WTC11 (cell line): ENCODE results near the gene SHISAL2A. TPM values are rescaled to one million over a fixed set of nuclear protein-coding genes. Genes with fewer than 3 reads are reported as not detected.

Experiments
- ATAC-seq: fragments of 200-7000 bp; cut with Tn5 transposase; 2 replicates; pipeline ENCODE4 v1.10.0; 2021; ENCODE audit warnings: mild to moderate bottlenecking, moderate library complexity
- CTCF ChIA-PET: fragments of 300-600 bp; sonication (Branson Sonifier 250); formaldehyde crosslinking; loops from one replicate; lab custom pipeline; 2021; ENCODE audit warnings: antibody characterized with exemption; lab: Charles Lee
- POLR2A ChIA-PET: fragments of 350-600 bp; sonication (Branson Sonifier 250); formaldehyde crosslinking; loops from one replicate; lab custom pipeline; 2021; ENCODE audit warnings: antibody characterized with exemption; lab: Charles Lee
- DNase-seq: peaks from one replicate; pipeline ENCODE4 v3.0.0; 2021; ENCODE audit warnings: low spot score
- H3K27ac Mint-ChIP-seq: 2 replicates; pipeline ENCODE4 v1.8.0; 2021; ENCODE audit warnings: mixed read lengths
- H3K27me3 Mint-ChIP-seq: 2 replicates; pipeline ENCODE4 v1.8.0; 2021; ENCODE audit warnings: low read depth, mild to moderate bottlenecking, moderate library complexity, mixed read lengths
- H3K36me3 Mint-ChIP-seq: 2 replicates; pipeline ENCODE4 v1.8.0; 2021; ENCODE audit warnings: mixed read lengths
- H3K4me1 Mint-ChIP-seq: 2 replicates; pipeline ENCODE4 v1.8.0; 2022; ENCODE audit warnings: mixed read lengths
- H3K4me3 Mint-ChIP-seq: 2 replicates; pipeline ENCODE4 v1.8.0; 2021; ENCODE audit warnings: mild to moderate bottlenecking, moderate library complexity, mixed read lengths
- H3K9me3 Mint-ChIP-seq: 2 replicates; pipeline ENCODE4 v1.8.0; 2021; ENCODE audit warnings: mixed read lengths
- AFF4 ChIP-seq: sonication (generic); formaldehyde crosslinking; IDR thresholded peaks from 2 replicates; pipeline ENCODE4 v1.8.1; 2023; ENCODE audit warnings: mild to moderate bottlenecking, missing genetic modification reagents, borderline replicate concordance
- CDX4 ChIP-seq: fragments of 250-450 bp; sonication (Bioruptor Pico); IDR thresholded peaks from 2 replicates; pipeline ENCODE4 v1.9.0; 2021; ENCODE audit warnings: moderate library complexity, mild to moderate bottlenecking, inconsistent platforms, borderline replicate concordance
- CREB1 ChIP-seq: sonication (generic); formaldehyde crosslinking; IDR thresholded peaks from 2 replicates; pipeline ENCODE4 v1.8.0; 2023; ENCODE audit warnings: mild to moderate bottlenecking, missing genetic modification reagents
- E2F1 ChIP-seq: sonication (generic); formaldehyde crosslinking; IDR thresholded peaks from 2 replicates; pipeline ENCODE4 v1.8.0; 2022; ENCODE audit warnings: mild to moderate bottlenecking, missing genetic modification reagents
- FOXK1 ChIP-seq: sonication (generic); formaldehyde crosslinking; IDR thresholded peaks from 2 replicates; pipeline ENCODE4 v1.8.0; 2022; ENCODE audit warnings: mild to moderate bottlenecking, moderate library complexity, missing genetic modification reagents
- GRHL2 ChIP-seq: fragments of 250-450 bp; sonication (Bioruptor Pico); IDR thresholded peaks from 2 replicates; pipeline ENCODE4 v1.8.0; 2022; ENCODE audit warnings: mild to moderate bottlenecking, moderate library complexity; ENCODE audit not compliant: insufficient replicate concordance, severe bottlenecking
- HMGA2 ChIP-seq: fragments of 250-450 bp; sonication (Bioruptor Pico); IDR thresholded peaks from 2 replicates; pipeline ENCODE4 v1.4.0; 2021; ENCODE audit warnings: mild to moderate bottlenecking, moderate library complexity
- JUN ChIP-seq: sonication (generic); formaldehyde crosslinking; IDR thresholded peaks from 2 replicates; pipeline ENCODE4 v1.8.0; 2023; ENCODE audit warnings: mild to moderate bottlenecking, missing genetic modification reagents
- KAT7 ChIP-seq: sonication (generic); formaldehyde crosslinking; IDR thresholded peaks from 2 replicates; pipeline ENCODE4 v1.8.1; 2023; ENCODE audit warnings: missing genetic modification reagents, mild to moderate bottlenecking, borderline replicate concordance
- MAX ChIP-seq: sonication (generic); formaldehyde crosslinking; IDR thresholded peaks from 2 replicates; pipeline ENCODE4 v1.8.0; 2022; ENCODE audit warnings: mild to moderate bottlenecking, missing genetic modification reagents
- SP1 ChIP-seq: sonication (generic); formaldehyde crosslinking; conservative IDR thresholded peaks from 2 replicates; pipeline ENCODE4 v1.8.1; 2022; ENCODE audit warnings: missing genetic modification reagents
- TEAD1 ChIP-seq: sonication (generic); formaldehyde crosslinking; IDR thresholded peaks from 2 replicates; pipeline ENCODE4 v1.8.0; 2022; ENCODE audit warnings: mild to moderate bottlenecking, missing genetic modification reagents
- TEAD4 ChIP-seq: sonication (generic); formaldehyde crosslinking; IDR thresholded peaks from 2 replicates; pipeline ENCODE4 v1.8.0; 2022; ENCODE audit warnings: mild to moderate bottlenecking, missing genetic modification reagents
- TP53 ChIP-seq: sonication (generic); formaldehyde crosslinking; IDR thresholded peaks from 2 replicates; pipeline ENCODE4 v1.8.1; 2023; ENCODE audit warnings: mild to moderate bottlenecking, missing genetic modification reagents
- ZBTB43 ChIP-seq: sonication (generic); formaldehyde crosslinking; IDR thresholded peaks from 2 replicates; pipeline ENCODE4 v1.8.1; 2023; ENCODE audit warnings: mild to moderate bottlenecking, missing genetic modification reagents
- ZNF423 ChIP-seq: fragments of 250-450 bp; sonication (Bioruptor Pico); IDR thresholded peaks from 2 replicates; pipeline ENCODE4 v2.1.2; 2022; ENCODE audit warnings: mild to moderate bottlenecking, moderate library complexity
- total RNA-seq: library from RNA; stranded (reverse); gene quantifications from 3 replicates; pipeline ENCODE4 v1.2.3, GENCODE V29; 2021
- TF ChIP-seq, protein P1 (sequence below): fragments of 250-450 bp; sonication (Bioruptor Pico); IDR thresholded peaks from 2 replicates; pipeline ENCODE4 v1.9.0; 2021; ENCODE audit warnings: mild to moderate bottlenecking, borderline replicate concordance

SHISAL2A gene
- total RNA-seq, 1 experiment from 2014 or later, result 1.4 TPM

DNA sequence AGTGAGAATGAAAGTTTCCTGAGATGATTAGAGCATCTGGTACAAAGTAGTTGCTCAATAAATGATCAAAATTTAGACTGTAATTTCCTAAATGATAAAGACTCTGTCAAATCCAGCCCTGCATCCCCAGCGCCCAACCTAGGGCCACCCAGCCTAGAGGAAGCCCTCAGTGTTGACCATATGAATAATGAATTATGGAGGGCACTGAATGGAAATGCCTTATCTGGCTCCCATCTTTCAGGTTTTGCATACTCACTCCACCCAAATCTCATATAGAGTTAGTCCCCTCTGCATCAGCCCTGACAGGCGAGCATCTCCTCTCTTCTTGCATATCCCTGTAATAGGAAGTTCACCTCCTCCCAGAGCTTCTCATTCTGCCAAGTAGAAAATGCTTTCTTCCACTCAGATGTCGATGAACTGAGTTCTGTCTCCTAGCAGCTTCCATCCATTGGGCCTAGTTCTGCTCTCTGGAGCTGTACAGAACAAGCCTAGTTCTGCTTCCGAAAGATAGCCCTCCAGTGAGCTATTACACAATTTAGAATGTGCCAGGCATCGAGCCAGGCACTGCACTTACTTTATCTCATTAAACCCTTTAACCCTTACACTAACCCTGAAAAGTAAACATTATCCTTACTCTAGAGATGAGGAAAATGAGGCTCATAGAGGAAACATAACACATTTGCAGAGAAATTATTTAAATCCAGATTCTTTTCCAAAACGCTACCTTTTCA is 44.3 kb downstream of the SHISAL2A start:
- DNase-seq, result no peak
- no peak for ATAC-seq
- H3K27ac Mint-ChIP-seq, result peak overlapping the region; percentile 28; the same call in 1 of the 2 replicates
- CTCF ChIA-PET, result no interaction called here
- POLR2A ChIA-PET, result interaction anchor here (1.2 kb wide), 1 partner anchor 9 kb away, joined by 3 read pairs; no protein-coding TSS in a partner anchor
- no peaks in the 10 kb centered on the region for H3K9me3 Mint-ChIP-seq
- TF ChIP-seq GRHL2 (CRISPR knock-in tag), result no peak
- no peak for TF ChIP-seq FOXK1
- no peak for TF ChIP-seq TEAD4 (CRISPR knock-in tag)
- TF ChIP-seq, all 79 proteins: peak for 0
- Mint-ChIP-seq H3K27me3 (no peaks in the 10 kb centered on the region), H3K36me3 (no peaks in the 10 kb centered on the region), H3K4me1 (peaks cover 29% of the 10 kb centered on the region), H3K4me3 (no peak overlapping the region)

- Mint-ChIP-seq H3K4me1 (peaks cover 27% of the 10 kb centered on the region), H3K27ac (peak overlapping the region; percentile 57; the same call in 1 of the 2 replicates), H3K4me3 (no peak overlapping the region), H3K27me3 (no peaks in the 10 kb centered on the region), H3K36me3 (no peaks in the 10 kb centered on the region), H3K9me3 (peaks cover 7% of the 10 kb centered on the region)
- POLR2A ChIA-PET, result interaction anchor here (0.9 to 1.0 kb wide), 2 partner anchors 126 to 274 kb away, joined by 3 read pairs; partner anchors contain the start of genes ORC1, PRPF38A and TUT4
- CTCF ChIA-PET, result no interaction called here
- ATAC-seq (0 out of 2 replicates have a peak, but pooled peaks have one; percentile 13), DNase-seq (no peak)
- TF ChIP-seq MAX (CRISPR knock-in tag) (no peak), AFF4 (no peak), ZNF423 (peak; percentile 92), SP1 (no peak), KAT7 (CRISPR knock-in tag) (no peak), JUN (CRISPR knock-in tag) (no peak)
Measured at GRCh38 chr1:52679048-52679447, 46.1 kb downstream of the SHISAL2A start.

GRCh38 chr1:52679498-52679897 is 46.5 kb downstream of the SHISAL2A start:
- Mint-ChIP-seq H3K27ac (peak overlapping the region; percentile 57; the same call in 1 of the 2 replicates), H3K4me3 (no peak overlapping the region), H3K9me3 (peaks cover 7% of the 10 kb centered on the region), H3K4me1 (peaks cover 25% of the 10 kb centered on the region), H3K36me3 (no peaks in the 10 kb centered on the region), H3K27me3 (no peaks in the 10 kb centered on the region)
- TF ChIP-seq ZBTB43 (CRISPR knock-in tag), result no peak
- no peak for TF ChIP-seq TP53 (CRISPR knock-in tag)
- no peak for TF ChIP-seq CDX4 (CRISPR knock-in tag)
- no peak for TF ChIP-seq TEAD1 (CRISPR knock-in tag)
- TF ChIP-seq, protein P1, sequence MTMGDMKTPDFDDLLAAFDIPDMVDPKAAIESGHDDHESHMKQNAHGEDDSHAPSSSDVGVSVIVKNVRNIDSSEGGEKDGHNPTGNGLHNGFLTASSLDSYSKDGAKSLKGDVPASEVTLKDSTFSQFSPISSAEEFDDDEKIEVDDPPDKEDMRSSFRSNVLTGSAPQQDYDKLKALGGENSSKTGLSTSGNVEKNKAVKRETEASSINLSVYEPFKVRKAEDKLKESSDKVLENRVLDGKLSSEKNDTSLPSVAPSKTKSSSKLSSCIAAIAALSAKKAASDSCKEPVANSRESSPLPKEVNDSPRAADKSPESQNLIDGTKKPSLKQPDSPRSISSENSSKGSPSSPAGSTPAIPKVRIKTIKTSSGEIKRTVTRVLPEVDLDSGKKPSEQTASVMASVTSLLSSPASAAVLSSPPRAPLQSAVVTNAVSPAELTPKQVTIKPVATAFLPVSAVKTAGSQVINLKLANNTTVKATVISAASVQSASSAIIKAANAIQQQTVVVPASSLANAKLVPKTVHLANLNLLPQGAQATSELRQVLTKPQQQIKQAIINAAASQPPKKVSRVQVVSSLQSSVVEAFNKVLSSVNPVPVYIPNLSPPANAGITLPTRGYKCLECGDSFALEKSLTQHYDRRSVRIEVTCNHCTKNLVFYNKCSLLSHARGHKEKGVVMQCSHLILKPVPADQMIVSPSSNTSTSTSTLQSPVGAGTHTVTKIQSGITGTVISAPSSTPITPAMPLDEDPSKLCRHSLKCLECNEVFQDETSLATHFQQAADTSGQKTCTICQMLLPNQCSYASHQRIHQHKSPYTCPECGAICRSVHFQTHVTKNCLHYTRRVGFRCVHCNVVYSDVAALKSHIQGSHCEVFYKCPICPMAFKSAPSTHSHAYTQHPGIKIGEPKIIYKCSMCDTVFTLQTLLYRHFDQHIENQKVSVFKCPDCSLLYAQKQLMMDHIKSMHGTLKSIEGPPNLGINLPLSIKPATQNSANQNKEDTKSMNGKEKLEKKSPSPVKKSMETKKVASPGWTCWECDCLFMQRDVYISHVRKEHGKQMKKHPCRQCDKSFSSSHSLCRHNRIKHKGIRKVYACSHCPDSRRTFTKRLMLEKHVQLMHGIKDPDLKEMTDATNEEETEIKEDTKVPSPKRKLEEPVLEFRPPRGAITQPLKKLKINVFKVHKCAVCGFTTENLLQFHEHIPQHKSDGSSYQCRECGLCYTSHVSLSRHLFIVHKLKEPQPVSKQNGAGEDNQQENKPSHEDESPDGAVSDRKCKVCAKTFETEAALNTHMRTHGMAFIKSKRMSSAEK, result no peak
- no peak for TF ChIP-seq HMGA2 (CRISPR knock-in tag)
- no peak for TF ChIP-seq CREB1 (CRISPR knock-in tag)
- TF ChIP-seq E2F1 (CRISPR knock-in tag), result no peak
- no peak for ATAC-seq
- DNase-seq, result no peak
- ChIA-PET POLR2A (interaction anchor here (0.9 kb wide), 1 partner anchor 275 kb away, joined by 3 read pairs; the partner anchor contains the start of genes ORC1 and PRPF38A), CTCF (no interaction called here)
